CD4-positive, alpha-beta T cell (primary cell): ENCODE data around the gene AGBL4. TPM values are rescaled to one million over a fixed set of nuclear protein-coding genes. Genes with fewer than 3 reads are reported as not detected.

Source experiments
- ATAC-seq: fragments of 200-7000 bp; cut with Tn5 transposase; one replicate; pipeline ENCODE4 v1.10.0; 2022; ENCODE audit warnings: mild to moderate bottlenecking; ENCODE audit not compliant: poor library complexity
- CTCF ChIA-PET: fragments of 350-600 bp; sonication (Branson Sonifier 250); formaldehyde crosslinking; loops from one replicate; lab custom pipeline; 2021; ENCODE audit warnings: antibody characterized with exemption, inconsistent platforms; lab: Charles Lee
- POLR2A ChIA-PET: fragments of 350-600 bp; sonication (Branson Sonifier 250); formaldehyde crosslinking; loops from one replicate; lab custom pipeline; 2021; ENCODE audit warnings: antibody characterized with exemption, inconsistent platforms; lab: Charles Lee
- DNase-seq, 14 experiments: peaks; one replicate each; pipeline ENCODE4 v3.0.0-alpha.2; 2013 to 2020; ENCODE audit warnings: mixed read lengths in 2 of 14
- H3K27ac ChIP-seq, 2 donors: one replicate each; pipeline versions ENCODE4 v1.5.1 to v1.7.0; 2013; ENCODE audit warnings: low read length in 2 of 2, low read depth in 1 of 2, mild to moderate bottlenecking in 1 of 2
- H3K27me3 ChIP-seq, 2 experiments: 1 replicate in 1 of 2; 2 replicates in 1 of 2; pipeline versions ENCODE4 v1.6.1 to v1.7.0; 2013; ENCODE audit warnings: low read length in 2 of 2, control low read depth in 1 of 2, mild to moderate bottlenecking in 1 of 2, moderate library complexity in 1 of 2; ENCODE audit not compliant: insufficient read depth in 2 of 2, control insufficient read depth in 1 of 2
- H3K36me3 ChIP-seq: one replicate; pipeline ENCODE4 v1.6.1; 2013; ENCODE audit warnings: low read length, control low read depth; ENCODE audit not compliant: insufficient read depth
- H3K4me1 ChIP-seq: one replicate; pipeline ENCODE4 v1.6.1; 2013; ENCODE audit warnings: low read length, control low read depth; ENCODE audit not compliant: insufficient read depth
- H3K4me3 ChIP-seq: one replicate; pipeline ENCODE4 v1.5.1; 2013; ENCODE audit warnings: mild to moderate bottlenecking, low read length, moderate library complexity
- H3K9me3 ChIP-seq, 2 experiments: 1 replicate in 1 of 2; 2 replicates in 1 of 2; pipeline versions ENCODE4 v1.6.1 to v1.7.0; 2013; ENCODE audit warnings: low read length in 2 of 2, mild to moderate bottlenecking in 2 of 2, control low read depth in 1 of 2, moderate library complexity in 1 of 2; ENCODE audit not compliant: control insufficient read depth in 1 of 2, insufficient read depth in 1 of 2
- H3K27ac Mint-ChIP-seq: one replicate; pipeline ENCODE4 v1.8.0; 2020; ENCODE audit warnings: mixed read lengths
- H3K27me3 Mint-ChIP-seq: one replicate; pipeline ENCODE4 v1.8.0; 2021; ENCODE audit warnings: mixed read lengths
- H3K36me3 Mint-ChIP-seq: one replicate; pipeline ENCODE4 v1.8.0; 2021; ENCODE audit warnings: low read depth, mixed read lengths
- H3K4me1 Mint-ChIP-seq: one replicate; pipeline ENCODE4 v1.8.0; 2021; ENCODE audit warnings: low read depth, mixed read lengths
- H3K4me3 Mint-ChIP-seq: one replicate; pipeline ENCODE4 v1.8.0; 2020; ENCODE audit warnings: mild to moderate bottlenecking, mixed read lengths
- H3K9me3 Mint-ChIP-seq: one replicate; pipeline ENCODE4 v1.8.0; 2020; ENCODE audit warnings: mixed read lengths
- CTCF ChIP-seq: fragments of 200-600 bp; IDR thresholded peaks from one replicate; pipeline ENCODE4 v1.8.0; 2022; ENCODE audit warnings: antibody characterized with exemption, mild to moderate bottlenecking
- intact Hi-C, 2 experiments: fragments of 100-400 bp; cut with DNase I in 1 of 2; cut with micrococcal nuclease in 1 of 2; formaldehyde crosslinking; loops; one replicate each; pipeline versions ENCODE4 v1.15.1 to v1.9.0; 2023 to 2025; cut with DNase I, micrococcal nuclease
- total RNA-seq, 174 experiments: library from RNA in 2 of 174; stranded (reverse) in 2 of 174; gene quantifications; one replicate each; pipeline ENCODE4 v1.2.3 and lab custom pipeline; 2021 to 2026

AGBL4 gene
- total RNA-seq, 2 experiments from 2014 or later: 0.11 TPM; not detected in 1

- H3K27me3 Mint-ChIP-seq: no peaks in the 10 kb centered on the region
- Histone ChIP-seq H3K9me3 (no peaks in the 10 kb centered on the region), H3K27ac (no peak overlapping the region), H3K36me3 (no peaks in the 10 kb centered on the region), H3K4me3 (no peak overlapping the region), H3K4me1 (no peaks in the 10 kb centered on the region), H3K27me3 (no peaks in the 10 kb centered on the region)
- no peak overlapping the region for H3K4me3 Mint-ChIP-seq
- DNase-seq (no peak), ATAC-seq (no peak)
- H3K36me3 Mint-ChIP-seq: no peaks in the 10 kb centered on the region
- H3K9me3 Mint-ChIP-seq: no peaks in the 10 kb centered on the region
- no peak for TF ChIP-seq CTCF
- ChIA-PET POLR2A (no interaction called here), CTCF (no interaction called here)
- intact Hi-C loops: no loop called here
- no peaks in the 10 kb centered on the region for H3K4me1 Mint-ChIP-seq
- H3K27ac Mint-ChIP-seq: no peak overlapping the region
Observed at GRCh38 chr1:48943393-48943792, 1080.4 kb downstream of the AGBL4 start.

- Histone ChIP-seq H3K27me3 (no peaks in the 10 kb centered on the region), H3K4me3 (no peak overlapping the region), H3K27ac (no peak overlapping the region), H3K9me3 (no peaks in the 10 kb centered on the region), H3K4me1 (no peaks in the 10 kb centered on the region), H3K36me3 (no peaks in the 10 kb centered on the region)
- no peaks in the 10 kb centered on the region for H3K9me3 Mint-ChIP-seq
- ATAC-seq (no peak), DNase-seq (no peak)
- TF ChIP-seq CTCF: no peak
- no peaks in the 10 kb centered on the region for H3K27me3 Mint-ChIP-seq
- H3K27ac Mint-ChIP-seq: no peak overlapping the region
- no peak overlapping the region for H3K4me3 Mint-ChIP-seq
- H3K4me1 Mint-ChIP-seq: no peaks in the 10 kb centered on the region
- POLR2A ChIA-PET: no interaction called here
- no peaks in the 10 kb centered on the region for H3K36me3 Mint-ChIP-seq
- CTCF ChIA-PET: interaction anchor here (1.2 kb wide), 1 partner anchor 28 kb away, joined by 3 read pairs; no protein-coding TSS in a partner anchor
- intact Hi-C loops: no loop called here
Observed at GRCh38 chr1:48940962-48941732, 1082.6 kb downstream of the AGBL4 start.

GRCh38 chr1:48940354-48940753, 1083.4 kb downstream of the AGBL4 start:
- H3K4me1 Mint-ChIP-seq: no peaks in the 10 kb centered on the region
- no peak overlapping the region for H3K27ac Mint-ChIP-seq
- DNase-seq (no peak), ATAC-seq (no peak)
- no peak overlapping the region for H3K4me3 Mint-ChIP-seq
- no peak overlapping the region for H3K4me3 ChIP-seq
- H3K27me3 Mint-ChIP-seq: no peaks in the 10 kb centered on the region
- intact Hi-C loops: no loop called here
- H3K9me3 ChIP-seq: no peaks in the 10 kb centered on the region
- no peaks in the 10 kb centered on the region for H3K36me3 ChIP-seq
- H3K27ac ChIP-seq: no peak overlapping the region
- TF ChIP-seq CTCF: no peak
- H3K9me3 Mint-ChIP-seq: no peaks in the 10 kb centered on the region
- no peaks in the 10 kb centered on the region for H3K36me3 Mint-ChIP-seq
- H3K4me1 ChIP-seq: no peaks in the 10 kb centered on the region
- ChIA-PET CTCF (no interaction called here), POLR2A (no interaction called here)
- no peaks in the 10 kb centered on the region for H3K27me3 ChIP-seq
